Body of pancreas (tissue), 4 donors: ENCODE results near the gene PLEKHB1.

ENCODE experiments used
- CTCF ChIP-seq, 7 experiments: fragments of 450-650 bp in 4 of 7; fragments of 200-600 bp in 3 of 7; sonication (generic) in 3 of 7; IDR thresholded peaks; one replicate each; pipeline ENCODE4 v1.5.1; 2016 to 2019; ENCODE audit warnings: antibody characterized with exemption in 7 of 7
- POLR2A ChIP-seq, 3 donors: fragments of 450-650 bp; IDR thresholded peaks; one replicate each; pipeline ENCODE4 v1.6.1; 2016; ENCODE audit warnings: antibody characterized with exemption in 3 of 3, mild to moderate bottlenecking in 2 of 3

GRCh38 chr11:73648571-73649046 is 2.2 kb downstream of the PLEKHB1 start:
- TF ChIP-seq POLR2A (IDR thresholded peaks at IDR 0.05) (no peak), CTCF (IDR thresholded peaks at IDR 0.05) (no peak)
